Adipose tissue (tissue), 3 donors: ENCODE data around the gene SMIM11. TPM values are rescaled to one million over a fixed set of nuclear protein-coding genes. Genes with fewer than 3 reads are reported as not detected.
"Not testable (repeated sequence)": the region's sequence is repeated elsewhere in the genome, so short reads cannot be mapped to it uniquely, and the experiment has no call there.

Source experiments
- H3K27ac ChIP-seq: one replicate; pipeline ENCODE4 v1.5.1; 2013; ENCODE audit warnings: low read depth, low read length
- WGBS, 3 donors: extraction: QIAGEN DNeasy Blood & Tissue Kit; methylation state at CpG; one replicate each; pipeline ENCODE4 v1.1.7; 2013; 5-methylcytosine and 5-hydroxymethylcytosine counted together
- polyA plus RNA-seq, 3 donors: library from polyadenylated mRNA; stranded (reverse); fragments of 200-250 nt; gene quantifications; one replicate each; pipeline ENCODE4 v1.2.3, GENCODE V29; 2013
- donor health status: healthy with polysubstance abuse.
- donor health status: Bipolar disorder and iron deficiency.
- donor health status: healthy.

Gene SMIM11
- polyA plus RNA-seq, 3 donors: 2.2 to 3.4 TPM; not detected in 1

GRCh38 chr21:34400522-34400921 is 25.2 kb downstream of the SMIM11 start:
- not testable (repeated sequence) for H3K27ac ChIP-seq
- WGBS, 3 donors: no CpG with 5 or more reads among the region's 5 CpGs

GRCh38 chr21:34404742-34405141 is 29.4 kb downstream of the SMIM11 start:
- H3K27ac ChIP-seq: not testable (repeated sequence)
- WGBS, 3 donors: no CpG with 5 or more reads among the region's 5 CpGs

GRCh38 chr21:34405686-34406085 is 30.4 kb downstream of the SMIM11 start:
- no CpG with 5 or more reads among the region's 2 CpGs for WGBS, 3 donors
- not testable (repeated sequence) for H3K27ac ChIP-seq

- WGBS, 3 donors: no CpG with 5 or more reads among the region's 6 CpGs
- not testable (repeated sequence) for H3K27ac ChIP-seq
These were observed 30.8 kb downstream of the SMIM11 start for GRCh38 chr21:34406102-34406501.

GRCh38 chr21:34406676-34407075 is 31.4 kb downstream of the SMIM11 start:
- WGBS, 3 donors: no CpG with 5 or more reads among the region's 2 CpGs
- H3K27ac ChIP-seq: not testable (repeated sequence)

- H3K27ac ChIP-seq: not testable (repeated sequence)
- WGBS, 3 donors: no CpG with 5 or more reads among the region's 9 CpGs
These were observed 32.0 kb downstream of the SMIM11 start for GRCh38 chr21:34407294-34407693.

- no CpG with 5 or more reads among the region's 5 CpGs for WGBS, 3 donors
- not testable (repeated sequence) for H3K27ac ChIP-seq
These were observed 42.3 kb downstream of the SMIM11 start for GRCh38 chr21:34417448-34418077.

- H3K27ac ChIP-seq: not testable (repeated sequence)
- WGBS, 3 donors: no CpG with 5 or more reads among the region's 4 CpGs
These were observed 48.5 kb downstream of the SMIM11 start, which contains the start of gene SMIM34 for GRCh38 chr21:34423805-34424204. TSS of gene SMIM34 (minus strand) at chr21:34423951. CDS start at chr21:34423839, 112 bp downstream.

- no CpG with 5 or more reads among the region's 8 CpGs for WGBS, 3 donors
These were observed 52.0 kb downstream of the SMIM11 start for GRCh38 chr21:34427339-34427738.

GRCh38 chr21:34428441-34428840 is 53.1 kb downstream of the SMIM11 start:
- H3K27ac ChIP-seq: not testable (repeated sequence)
- WGBS, 3 donors: no CpG with 5 or more reads among the region's 6 CpGs

More at GRCh38 chr21:34427339-34427738, 52.0 kb downstream of the SMIM11 start:
- H3K27ac ChIP-seq: not testable (repeated sequence)

GRCh38 chr21:34429710-34430109 is 54.4 kb downstream of the SMIM11 start:
- H3K27ac ChIP-seq: not testable (repeated sequence)
- WGBS, 3 donors: no CpG with 5 or more reads among the region's 5 CpGs

Other genes with a start within 250 kb of the SMIM11 start
- gene KCNE2, start 11.5 kb upstream of the SMIM11 start, polyA plus RNA-seq: 10 to 100 TPM in 1 of 3 donors, under 1 TPM in 1, not detected in 1; 0.56 to 30.9 TPM
- gene SMIM34, start 48.4 kb downstream of the SMIM11 start, polyA plus RNA-seq: under 1 TPM in 1 of 3 donors, not detected in 2; 0.07 TPM
- gene KCNE1, start 136.7 kb downstream of the SMIM11 start, polyA plus RNA-seq: 1 to 10 TPM in 2 of 3 donors, under 1 TPM in 1; 0.33 to 3.4 (median 2.0) TPM
- 10 to 100 TPM; 10.3 to 71.5 (median 59.2) TPM for gene RCAN1, start 239.6 kb downstream of the SMIM11 start, polyA plus RNA-seq